Measurements from ENCODE around the gene RRP1B. TPM values are rescaled to one million over a fixed set of nuclear protein-coding genes. Genes with fewer than 3 reads are reported as not detected.

The RRP1B gene
- total and polyA plus RNA-seq, 8 donors = 16.0 to 33.3 (median 28.2) TPM

- TF ChIP-seq CTCF (IDR thresholded peaks at IDR 0.05) = no peak
- peaks cover 23 to 55% of the 10 kb centered on the region in 2 donors for H3K4me1 ChIP-seq
- peaks cover 0 to 63% of the 10 kb centered on the region in 2 donors for H3K36me3 ChIP-seq
- ATAC-seq (no peak), DNase-seq (no peak)
- H3K27ac ChIP-seq = no peak overlapping the region
- intact Hi-C loops (cut with DNase I) = no loop called here
- H3K9me3 ChIP-seq = no peaks in the 10 kb centered on the region
- no peaks in the 10 kb centered on the region for H3K27me3 ChIP-seq
- H3K4me3 ChIP-seq = no peak overlapping the region
Observed at GRCh38 chr21:43736224-43736883, 77.0 kb downstream of the RRP1B start.

GRCh38 chr21:43737158-43737950, 78.0 kb downstream of the RRP1B start:
- no peak for TF ChIP-seq CTCF (IDR thresholded peaks at IDR 0.05)
- DNase-seq = no peak
- intact Hi-C loops (cut with DNase I) = no loop called here
- peaks cover 23 to 45% of the 10 kb centered on the region in 2 donors for H3K4me1 ChIP-seq
- peaks cover 0 to 67% of the 10 kb centered on the region in 2 donors for H3K36me3 ChIP-seq
- H3K9me3 ChIP-seq = no peaks in the 10 kb centered on the region
- H3K27me3 ChIP-seq = no peaks in the 10 kb centered on the region
- no peak overlapping the region for H3K27ac ChIP-seq
- no peak overlapping the region for H3K4me3 ChIP-seq
- ATAC-seq = no peak

GRCh38 chr21:43739621-43740435, 80.5 kb downstream of the RRP1B start:
- intact Hi-C loops (cut with DNase I) = no loop called here
- ATAC-seq = peak; percentile 12
- Histone ChIP-seq H3K9me3 (no peaks in the 10 kb centered on the region), H3K27ac (peak overlapping the region in 1 of 2 donors; percentile 46), H3K4me3 (no peak overlapping the region), H3K4me1 (peaks cover 2 to 20% of the 10 kb centered on the region in 2 donors), H3K36me3 (peaks cover 0 to 82% of the 10 kb centered on the region in 2 donors), H3K27me3 (no peaks in the 10 kb centered on the region)
- TF ChIP-seq CTCF (IDR thresholded peaks at IDR 0.05) = no peak
- DNase-seq = peak in 1 of 4 donors; percentile 32

- ATAC-seq = peak; percentile 65
- Histone ChIP-seq H3K9me3 (no peaks in the 10 kb centered on the region), H3K27me3 (no peaks in the 10 kb centered on the region), H3K4me3 (no peak overlapping the region), H3K27ac (peak overlapping the region in 1 of 2 donors; percentile 46), H3K36me3 (peaks cover 0 to 82% of the 10 kb centered on the region in 2 donors), H3K4me1 (peaks cover 0 to 12% of the 10 kb centered on the region in 2 donors)
- no peak for TF ChIP-seq CTCF (IDR thresholded peaks at IDR 0.05)
- intact Hi-C loops (cut with DNase I) = no loop called here
- DNase-seq = peak in 1 of 4 donors; percentile 72
Observed at GRCh38 chr21:43740497-43741156, 81.3 kb downstream of the RRP1B start.

Measured in left lung (tissue), 10 donors.